HG03045 (cell line): ENCODE data around the gene ARHGEF37.
"Not testable (repeated sequence)": the region's sequence is repeated elsewhere in the genome, so short reads cannot be mapped to it uniquely, and the experiment has no call there.

ENCODE experiments used
- ATAC-seq: cut with Tn5 transposase; IDR thresholded peaks from one replicate; pipeline ENCODE4 v1.9.1; 2021; ENCODE audit warnings: mild to moderate bottlenecking, moderate library complexity; ENCODE audit not compliant: unreplicated experiment

ARHGEF37 gene

DNA sequence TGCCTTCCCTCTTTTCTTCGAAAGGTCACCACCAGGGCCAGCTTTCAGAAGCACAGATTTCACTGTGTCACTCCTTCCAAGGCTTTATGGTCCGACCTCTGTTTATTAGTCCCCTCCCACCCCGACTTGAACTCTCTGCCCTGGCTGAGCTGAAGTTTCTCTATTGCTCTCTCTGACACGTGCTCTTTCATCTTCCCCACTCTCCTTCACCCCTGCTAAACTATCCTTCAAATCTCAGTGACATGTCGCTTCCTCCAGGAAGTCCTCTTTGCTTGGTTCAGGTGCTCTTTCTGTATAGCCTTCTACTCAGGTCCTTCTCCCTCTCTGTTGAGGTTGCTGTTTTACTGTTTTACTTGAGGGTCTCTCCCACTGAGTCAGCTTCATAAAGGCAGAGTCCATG is 64.4 kb downstream of the ARHGEF37 start:
- no peak for ATAC-seq

- no peak for ATAC-seq
Observed at GRCh38 chr5:149646564-149646963, 65.3 kb downstream of the ARHGEF37 start.

- no peak for ATAC-seq
Observed at GRCh38 chr5:149647334-149647733, 66.0 kb downstream of the ARHGEF37 start.

GRCh38 chr5:149648464-149649393 is 67.4 kb downstream of the ARHGEF37 start:
- not testable (repeated sequence) for ATAC-seq

GRCh38 chr5:149649730-149650129 is 68.4 kb downstream of the ARHGEF37 start:
- ATAC-seq: not testable (repeated sequence)

GRCh38 chr5:149651686-149652085 is 70.4 kb downstream of the ARHGEF37 start:
- ATAC-seq: no peak

GRCh38 chr5:149652697-149653096 is 71.4 kb downstream of the ARHGEF37 start:
- ATAC-seq: no peak

- ATAC-seq: no peak
Observed at GRCh38 chr5:149654231-149654630, 72.9 kb downstream of the ARHGEF37 start.

DNA sequence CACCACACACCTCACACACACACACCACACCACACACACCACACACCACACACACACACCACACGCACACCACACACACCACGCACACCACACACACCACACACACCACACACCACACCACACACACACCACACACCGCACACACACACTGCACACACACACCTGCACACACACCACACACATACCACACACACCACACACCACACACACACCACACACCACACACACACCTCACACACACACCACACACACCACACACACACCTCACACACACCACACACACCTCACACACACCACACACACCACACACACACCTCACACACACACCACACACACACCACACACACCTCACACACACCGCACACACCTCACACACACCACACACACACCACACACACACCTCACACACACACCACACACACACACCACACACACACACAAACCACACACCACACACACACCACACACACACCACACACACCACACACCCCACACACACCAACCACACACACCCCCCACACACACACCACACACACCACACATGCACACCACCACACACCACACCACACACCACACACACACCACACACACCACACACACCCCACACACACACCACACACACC is 73.7 kb downstream of the ARHGEF37 start:
- ATAC-seq: no peak

DNA sequence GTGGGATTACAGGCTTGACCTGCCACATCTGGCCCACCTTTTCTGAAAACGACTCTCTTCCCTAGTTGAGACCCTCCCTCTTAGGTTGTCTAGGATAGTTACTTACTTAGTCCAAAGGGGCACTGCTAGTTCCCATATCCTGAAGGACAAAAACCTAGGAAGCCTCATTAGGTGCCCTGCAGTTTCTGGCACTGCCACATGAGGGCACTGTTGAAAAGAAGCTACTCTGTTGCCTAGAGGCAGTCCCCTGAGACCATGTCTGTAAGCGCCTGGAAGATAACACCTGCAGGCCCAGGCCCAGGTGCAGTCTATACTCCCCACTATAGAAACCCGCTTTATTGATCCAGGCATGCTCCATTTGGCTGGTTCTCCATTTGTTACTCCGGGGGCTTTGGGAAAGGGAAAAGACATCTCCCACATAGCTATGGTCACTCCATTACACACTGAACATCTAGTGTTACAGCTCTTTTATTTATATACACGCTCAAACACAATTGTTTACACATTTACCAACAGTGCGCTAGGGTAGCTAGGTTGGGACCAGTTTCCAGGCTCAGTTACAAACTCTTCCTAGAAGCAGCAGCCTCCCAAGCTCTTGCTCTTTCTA is 75.4 kb downstream of the ARHGEF37 start:
- ATAC-seq: no peak

DNA sequence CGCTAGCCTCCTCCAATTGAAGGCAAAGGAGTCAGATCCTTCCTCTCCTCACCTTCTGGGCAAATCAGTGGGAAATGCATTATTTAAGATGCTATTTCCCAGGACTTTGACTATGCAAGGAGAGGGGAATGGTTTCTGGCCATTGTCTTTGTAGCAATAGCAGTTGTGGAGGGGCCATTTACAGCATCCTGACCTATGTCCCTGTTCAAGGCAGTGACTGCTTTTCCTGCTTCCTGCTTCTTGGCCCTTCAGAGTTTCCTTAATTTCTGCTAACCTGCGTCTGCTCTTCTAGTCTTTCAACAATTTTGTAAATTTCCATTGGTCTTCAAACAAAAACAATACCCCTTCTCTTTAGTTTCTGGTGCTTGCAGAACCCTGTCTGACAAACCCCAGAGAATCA is 76.0 kb downstream of the ARHGEF37 start:
- ATAC-seq: no peak

DNA sequence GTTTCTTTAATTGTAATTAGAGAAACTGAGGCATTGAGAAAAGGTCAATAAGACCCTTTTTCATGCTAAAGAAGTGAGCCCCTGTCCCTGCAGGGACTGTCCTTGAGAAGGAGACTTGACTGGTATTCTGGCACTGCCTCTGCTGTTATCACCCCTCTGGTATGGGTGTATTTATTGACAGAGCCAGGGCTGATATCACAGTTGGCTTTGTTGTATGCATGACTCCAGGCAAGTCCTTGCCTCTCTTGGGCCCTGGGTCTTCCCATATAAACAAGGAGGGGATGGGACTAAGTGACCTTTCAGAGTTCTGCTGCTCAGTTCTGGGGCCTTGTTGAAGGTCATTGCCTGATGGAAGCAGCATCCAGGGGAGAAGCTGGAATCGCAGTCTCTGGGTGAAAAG is 77.0 kb downstream of the ARHGEF37 start:
- ATAC-seq: no peak

- ATAC-seq: no peak
Observed at GRCh38 chr5:149664083-149664482, 82.8 kb downstream of the ARHGEF37 start.

GRCh38 chr5:149664666-149665415 is 83.5 kb downstream of the ARHGEF37 start:
- ATAC-seq: no peak

DNA sequence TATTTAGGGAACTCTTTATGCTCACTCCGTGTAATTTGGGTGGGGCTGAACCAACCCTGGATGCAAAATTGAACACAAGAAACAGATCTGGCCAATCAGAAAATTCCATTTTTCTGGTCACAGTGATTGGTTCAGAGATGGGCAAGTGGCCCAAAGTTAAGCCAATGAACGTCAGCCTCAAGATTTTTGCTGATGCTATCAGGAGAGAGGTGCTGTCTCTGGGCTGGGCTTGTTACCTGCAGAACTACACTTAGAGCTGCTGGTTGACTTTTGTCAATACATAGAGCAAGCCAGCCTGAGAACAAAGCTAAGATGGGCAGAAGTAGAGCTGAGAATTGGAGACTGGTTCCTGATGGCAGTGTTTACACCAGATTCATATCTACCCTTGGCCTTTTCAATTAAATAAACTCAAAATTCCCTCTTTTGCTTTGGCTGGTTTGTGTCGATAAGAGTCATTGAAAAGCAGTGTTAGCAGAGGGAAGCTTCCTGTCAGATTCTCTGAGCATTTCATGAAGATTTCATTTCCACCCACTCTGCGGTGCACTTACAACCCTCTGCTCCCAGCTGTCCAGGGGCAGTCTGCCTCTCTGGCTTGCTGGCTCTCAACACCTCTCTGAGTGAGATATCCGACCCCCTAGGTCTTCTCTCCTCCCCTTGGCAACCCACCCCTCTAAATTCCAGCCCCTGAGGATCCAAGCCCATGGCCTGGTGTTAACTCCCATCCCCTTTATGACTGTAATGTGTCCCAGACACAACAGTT is 84.3 kb downstream of the ARHGEF37 start:
- ATAC-seq: no peak

DNA sequence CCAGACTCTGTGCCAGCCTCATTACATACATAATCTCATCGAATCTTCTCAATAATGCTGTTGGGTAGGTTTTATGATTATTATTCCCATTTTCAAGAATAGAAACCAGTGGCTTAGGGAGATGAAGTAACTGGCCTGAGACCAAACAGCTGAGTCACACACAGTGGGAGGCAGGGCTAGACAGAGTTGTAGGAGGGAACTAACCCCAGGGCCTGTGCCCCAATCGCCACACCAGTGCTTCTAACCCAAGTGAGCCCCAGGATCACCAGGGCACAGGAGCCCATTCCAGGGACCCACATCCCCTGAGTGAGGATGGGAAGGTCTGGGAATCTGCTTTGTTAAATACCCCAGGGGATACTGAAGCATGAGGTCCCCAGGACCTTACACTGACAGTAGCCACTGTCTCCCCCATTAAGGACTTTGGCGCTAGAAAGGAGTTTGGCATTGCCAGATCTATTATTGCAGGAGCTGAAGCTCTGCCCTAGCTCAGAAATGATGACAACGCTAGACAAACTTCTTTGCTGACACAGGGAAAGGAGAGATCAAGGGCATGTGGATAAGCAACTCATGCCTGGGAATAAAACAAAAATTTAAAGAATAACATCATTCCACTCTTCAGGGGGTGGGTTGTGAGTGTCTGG is 85.0 kb downstream of the ARHGEF37 start:
- ATAC-seq: no peak

GRCh38 chr5:149667084-149667828 is 86.0 kb downstream of the ARHGEF37 start:
- no peak for ATAC-seq

DNA sequence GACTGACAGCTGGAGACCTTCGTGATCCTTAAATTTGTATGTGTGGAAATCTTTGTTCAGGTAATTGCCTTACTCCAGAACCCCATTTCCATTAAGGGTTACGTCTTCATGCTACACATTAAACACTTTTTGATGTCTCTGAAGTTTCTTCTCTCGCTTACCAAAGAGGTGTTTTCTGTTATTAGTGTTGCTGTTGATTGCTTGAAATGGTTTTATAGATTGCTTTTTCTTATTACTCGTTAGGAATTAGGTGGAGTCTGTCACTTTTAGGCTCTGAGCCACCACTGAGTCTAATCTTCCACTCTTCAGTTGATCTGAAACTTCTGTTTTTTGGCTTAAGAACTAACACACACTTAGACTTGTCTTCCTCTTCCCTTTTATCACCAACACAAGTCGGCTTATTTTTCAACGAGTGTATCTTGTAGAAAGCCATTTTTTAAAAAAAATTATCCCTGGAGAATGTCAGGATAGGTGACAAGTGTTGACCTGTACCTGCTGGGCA is 86.6 kb downstream of the ARHGEF37 start:
- ATAC-seq: no peak

- ATAC-seq: not testable (repeated sequence)
Observed at GRCh38 chr5:149669273-149669672, 88.0 kb downstream of the ARHGEF37 start.
